Endothelial cell of umbilical vein (primary cell): Measurements from ENCODE around the gene TUBB3. TPM values are rescaled to one million over a fixed set of nuclear protein-coding genes. Genes with fewer than 3 reads are reported as not detected.

Source experiments
- BruUV-seq: library from RNA; stranded (reverse); fragments of 400-500 nt; replicated peaks from 2 replicates; lab custom pipeline; 2021; lab: Mats Ljungman, UMichigan
- CTCF ChIA-PET: fragments of 300-600, 350-600 bp; sonication (Branson Sonifier 250); formaldehyde crosslinking; loops from one replicate; lab custom pipeline; 2021; ENCODE audit warnings: antibody characterized with exemption, inconsistent platforms; lab: Charles Lee
- POLR2A ChIA-PET: fragments of 300-600, 350-600 bp; sonication (Branson Sonifier 250); formaldehyde crosslinking; loops from one replicate; lab custom pipeline; 2021; ENCODE audit warnings: antibody characterized with exemption, inconsistent platforms; lab: Charles Lee
- DNase-seq: peaks from one replicate; pipeline ENCODE4 v3.0.0-alpha.2; 2011; ENCODE audit warnings: low read depth, low spot score
- FAIRE-seq: peaks from 2 replicates; lab custom pipeline; 2011; peaks lifted over from hg19 to GRCh38; lab: Jason Lieb, UNC
- H2AFZ ChIP-seq: 2 replicates; pipeline ENCODE4 v1.6.0; 2012; ENCODE audit warnings: low read depth, low read length, control low read depth, inconsistent platforms
- H3K27ac ChIP-seq: 2 replicates; pipeline ENCODE4 v1.5.1; 2011; ENCODE audit warnings: low read depth, mild to moderate bottlenecking, control low read depth, low read length, moderate library complexity; ENCODE audit not compliant: insufficient read depth
- H3K27me3 ChIP-seq, 2 experiments: 2 replicates each; pipeline versions ENCODE4 v1.6.0 to v1.6.1; 2011; ENCODE audit warnings: low read length in 2 of 2, mixed read lengths in 1 of 2; ENCODE audit not compliant: control insufficient read depth in 2 of 2, insufficient read depth in 2 of 2
- H3K36me3 ChIP-seq, 2 experiments: 2 replicates in 1 of 2; 3 replicates in 1 of 2; pipeline ENCODE4 v1.5.1; 2011; ENCODE audit warnings: low read length in 2 of 2, mild to moderate bottlenecking in 1 of 2, moderate library complexity in 1 of 2; ENCODE audit not compliant: control insufficient read depth in 2 of 2, insufficient read depth in 2 of 2; ENCODE audit errors: extremely low read depth in 1 of 2
- H3K4me1 ChIP-seq: 3 replicates; pipeline ENCODE4 v1.5.1; 2011; ENCODE audit warnings: mild to moderate bottlenecking, low read length; ENCODE audit not compliant: control insufficient read depth, insufficient read depth; ENCODE audit errors: extremely low read depth
- H3K4me2 ChIP-seq: 2 replicates; pipeline ENCODE4 v1.6.1; 2011; ENCODE audit warnings: low read length, control low read depth, mixed read lengths; ENCODE audit not compliant: insufficient read depth
- H3K4me3 ChIP-seq, 3 experiments: fragments of 200-600 bp in 1 of 3; sonication (generic), shearing (Covaris generic) in 1 of 3; replicated peaks in 1 of 3; 2 replicates each; pipeline ENCODE4 v1.5.1; 2011 to 2016; ENCODE audit warnings: control low read depth in 3 of 3, low read length in 3 of 3, mild to moderate bottlenecking in 2 of 3, inconsistent platforms in 1 of 3, low read depth in 1 of 3, moderate library complexity in 1 of 3; ENCODE audit not compliant: insufficient read depth in 1 of 3
- H3K79me2 ChIP-seq: 2 replicates; pipeline ENCODE4 v1.6.0; 2012; ENCODE audit warnings: low read length, inconsistent platforms; ENCODE audit not compliant: control insufficient read depth, insufficient read depth
- H3K9ac ChIP-seq: replicated peaks from 2 replicates; pipeline ENCODE3; 2011; ENCODE audit warnings: low read length, control low read depth; ENCODE audit not compliant: insufficient read depth; ENCODE audit errors: extremely low read depth
- H3K9me1 ChIP-seq: replicated peaks from 3 replicates; pipeline ENCODE4 v1.6.0; 2011; ENCODE audit warnings: mild to moderate bottlenecking, low read length; ENCODE audit not compliant: control insufficient read depth, insufficient read depth; ENCODE audit errors: extremely low read depth
- H3K9me3 ChIP-seq: replicated peaks from 2 replicates; pipeline ENCODE4 v1.5.1; 2012; ENCODE audit warnings: low read length, inconsistent platforms; ENCODE audit not compliant: control insufficient read depth, insufficient read depth
- H4K20me1 ChIP-seq: replicated peaks from 2 replicates; pipeline ENCODE3; 2011; ENCODE audit warnings: mild to moderate bottlenecking, low read length; ENCODE audit not compliant: control insufficient read depth, insufficient read depth; ENCODE audit errors: extremely low read depth
- EZH2 ChIP-seq: IDR thresholded peaks from 2 replicates; pipeline ENCODE4 v1.6.1; 2012; ENCODE audit warnings: borderline replicate concordance, low read depth, mild to moderate bottlenecking, moderate library complexity, low read length, inconsistent platforms; ENCODE audit not compliant: severe bottlenecking
- FOS ChIP-seq: IDR thresholded peaks from 2 replicates; pipeline ENCODE4 v1.6.1; 2011; ENCODE audit warnings: mild to moderate bottlenecking, low read length, moderate library complexity, borderline replicate concordance; ENCODE audit not compliant: insufficient read depth
- GATA2 ChIP-seq: IDR thresholded peaks from 2 replicates; pipeline ENCODE4 v1.7.0; 2011; ENCODE audit warnings: low read depth, mild to moderate bottlenecking, moderate library complexity, mixed read lengths, low read length; ENCODE audit not compliant: insufficient read length, insufficient read depth
- JUN ChIP-seq: IDR thresholded peaks from 2 replicates; pipeline ENCODE4 v1.6.1; 2011; ENCODE audit warnings: borderline replicate concordance, low read depth; ENCODE audit not compliant: insufficient read length, insufficient read depth
- MYC ChIP-seq: IDR thresholded peaks from one replicate; pipeline ENCODE4 v1.6.1; 2011; ENCODE audit warnings: mild to moderate bottlenecking, low read depth, low read length
- POLR2A ChIP-seq: IDR thresholded peaks from 2 replicates; pipeline ENCODE4 v1.6.1; 2012; ENCODE audit warnings: low read depth, mild to moderate bottlenecking, control low read depth, low read length
- POLR2AphosphoS5 ChIP-seq: IDR thresholded peaks from 2 replicates; pipeline ENCODE4 v1.6.1; 2012; ENCODE audit warnings: low read depth, mild to moderate bottlenecking, control low read depth, low read length, moderate library complexity; ENCODE audit not compliant: insufficient read depth
- dilution Hi-C: fragments of 300-500 bp; cut with MboI; formaldehyde crosslinking; loops from one replicate; pipeline ENCODE4 v1.15.0; 2019; ENCODE audit warnings: low sequenced_read_pairs; ENCODE audit not compliant: extremely low pct_ligation_motif_present
- intact Hi-C: fragments of 100-400 bp; cut with micrococcal nuclease; formaldehyde crosslinking; loops from one replicate; pipeline ENCODE4 v1.10.0; 2022
- polyA plus RNA-seq, 4 experiments: library from polyadenylated mRNA; depleted of rRNA in 3 of 4; stranded (reverse) in 3 of 4; unstranded in 1 of 4; fragments of >200 nt; gene quantifications; 2 replicates each; pipeline versions ENCODE4 v1.2.1 to v1.2.3, GENCODE V29; 2011 to 2012; ENCODE audit warnings: missing spikeins in 1 of 4
- total RNA-seq: library from RNA; stranded (reverse); gene quantifications from 2 replicates; pipeline ENCODE4 v1.2.3, GENCODE V29; 2021
- TF ChIP-seq, protein P1 (sequence below): IDR thresholded peaks from 2 replicates; pipeline ENCODE4 v1.6.1; 2011; ENCODE audit not compliant: insufficient read depth, insufficient read length
- TF ChIP-seq, protein P2 (sequence below), 2 donors: IDR thresholded peaks; 1 replicate in 1 of 2; 2 replicates in 1 of 2; pipeline ENCODE4 v1.5.1; 2011; ENCODE audit warnings: low read length in 2 of 2, mild to moderate bottlenecking in 2 of 2, moderate library complexity in 2 of 2, control low read depth in 1 of 2, inconsistent platforms in 1 of 2, low read depth in 1 of 2; ENCODE audit not compliant: insufficient read depth in 1 of 2; ENCODE audit errors: extremely low read depth in 1 of 2

TUBB3 gene
- total and polyA plus RNA-seq, 2 donors (not counting 3 experiments of a cell fraction or from before 2014, with no cell fraction given), result 170 to 215 TPM

DNA sequence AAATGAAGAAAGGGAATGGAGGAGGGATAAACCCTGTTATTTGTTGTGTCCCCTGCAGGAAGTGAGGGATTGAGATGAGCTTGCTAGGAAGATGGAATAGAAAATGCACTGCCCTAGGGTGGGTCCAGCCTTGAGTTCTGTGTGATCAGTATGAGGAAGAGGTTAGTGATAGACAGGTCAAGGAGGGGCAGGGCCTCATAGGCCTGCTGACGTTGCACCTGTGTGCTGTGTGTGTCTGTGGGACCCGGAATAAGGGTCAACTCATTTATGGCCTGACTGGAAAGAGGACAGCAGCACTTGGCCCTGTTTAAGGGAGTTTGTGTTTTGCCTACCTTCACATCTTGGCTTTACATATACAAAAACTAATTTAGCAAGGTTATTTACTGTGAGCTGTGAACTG is 51.7 kb downstream of the TUBB3 start:
- Histone ChIP-seq H3K9ac (no peak overlapping the region), H3K4me2 (no peak overlapping the region), H4K20me1 (no peaks in the 10 kb centered on the region), H3K4me3 (no peak overlapping the region), H3K27me3 (no peaks in the 10 kb centered on the region), H3K9me1 (no peaks in the 10 kb centered on the region), H3K4me1 (peaks cover 20% of the 10 kb centered on the region), H2AFZ (no peak overlapping the region), H3K9me3 (no peaks in the 10 kb centered on the region), H3K27ac (no peak overlapping the region), H3K36me3 (peaks cover 0 to 7% of the 10 kb centered on the region in 2 experiments), H3K79me2 (peaks cover 60% of the 10 kb centered on the region)
- FAIRE-seq (no peak), DNase-seq (no peak)
- dilution Hi-C loops (no loop called here), intact Hi-C loops (no loop called here)
- BruUV-seq, result no TSS peak
- CTCF ChIA-PET, result interaction anchor here (1.4 kb wide), 1 partner anchor 52 kb away, joined by 3 read pairs; the partner anchor contains the start of gene TUBB3
- POLR2A ChIA-PET, result interaction anchor here (1.0 kb wide), 1 partner anchor 9 kb away, joined by 5 read pairs; no protein-coding TSS in a partner anchor
- TF ChIP-seq, protein P1, sequence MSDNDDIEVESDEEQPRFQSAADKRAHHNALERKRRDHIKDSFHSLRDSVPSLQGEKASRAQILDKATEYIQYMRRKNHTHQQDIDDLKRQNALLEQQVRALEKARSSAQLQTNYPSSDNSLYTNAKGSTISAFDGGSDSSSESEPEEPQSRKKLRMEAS, result no peak
- TF ChIP-seq POLR2AphosphoS5, result no peak
- no peak for TF ChIP-seq JUN
- TF ChIP-seq GATA2, result no peak
- TF ChIP-seq FOS, result no peak
- no peak for TF ChIP-seq EZH2
- TF ChIP-seq, protein P2, sequence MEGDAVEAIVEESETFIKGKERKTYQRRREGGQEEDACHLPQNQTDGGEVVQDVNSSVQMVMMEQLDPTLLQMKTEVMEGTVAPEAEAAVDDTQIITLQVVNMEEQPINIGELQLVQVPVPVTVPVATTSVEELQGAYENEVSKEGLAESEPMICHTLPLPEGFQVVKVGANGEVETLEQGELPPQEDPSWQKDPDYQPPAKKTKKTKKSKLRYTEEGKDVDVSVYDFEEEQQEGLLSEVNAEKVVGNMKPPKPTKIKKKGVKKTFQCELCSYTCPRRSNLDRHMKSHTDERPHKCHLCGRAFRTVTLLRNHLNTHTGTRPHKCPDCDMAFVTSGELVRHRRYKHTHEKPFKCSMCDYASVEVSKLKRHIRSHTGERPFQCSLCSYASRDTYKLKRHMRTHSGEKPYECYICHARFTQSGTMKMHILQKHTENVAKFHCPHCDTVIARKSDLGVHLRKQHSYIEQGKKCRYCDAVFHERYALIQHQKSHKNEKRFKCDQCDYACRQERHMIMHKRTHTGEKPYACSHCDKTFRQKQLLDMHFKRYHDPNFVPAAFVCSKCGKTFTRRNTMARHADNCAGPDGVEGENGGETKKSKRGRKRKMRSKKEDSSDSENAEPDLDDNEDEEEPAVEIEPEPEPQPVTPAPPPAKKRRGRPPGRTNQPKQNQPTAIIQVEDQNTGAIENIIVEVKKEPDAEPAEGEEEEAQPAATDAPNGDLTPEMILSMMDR (IDR thresholded peaks at IDR 0.05; ENCODE audit: extremely low read depth in 1 of 2, insufficient read depth in 1 of 2, low read depth in 1 of 2, low read length in 2 of 2), result no peak
- no peak for TF ChIP-seq MYC
- TF ChIP-seq POLR2A, result no peak
